Hematopoietic multipotent progenitor cell treated with erythropoietin and hydrocortisone succinate and interleukin-3 and kit ligand, for 17 days (in vitro differentiated cells): ENCODE results near the gene LGMN.

Experiments
- DNase-seq: peaks from one replicate; pipeline ENCODE4 v3.0.0-alpha.2; 2015; ENCODE audit warnings: low spot score

LGMN gene

DNA sequence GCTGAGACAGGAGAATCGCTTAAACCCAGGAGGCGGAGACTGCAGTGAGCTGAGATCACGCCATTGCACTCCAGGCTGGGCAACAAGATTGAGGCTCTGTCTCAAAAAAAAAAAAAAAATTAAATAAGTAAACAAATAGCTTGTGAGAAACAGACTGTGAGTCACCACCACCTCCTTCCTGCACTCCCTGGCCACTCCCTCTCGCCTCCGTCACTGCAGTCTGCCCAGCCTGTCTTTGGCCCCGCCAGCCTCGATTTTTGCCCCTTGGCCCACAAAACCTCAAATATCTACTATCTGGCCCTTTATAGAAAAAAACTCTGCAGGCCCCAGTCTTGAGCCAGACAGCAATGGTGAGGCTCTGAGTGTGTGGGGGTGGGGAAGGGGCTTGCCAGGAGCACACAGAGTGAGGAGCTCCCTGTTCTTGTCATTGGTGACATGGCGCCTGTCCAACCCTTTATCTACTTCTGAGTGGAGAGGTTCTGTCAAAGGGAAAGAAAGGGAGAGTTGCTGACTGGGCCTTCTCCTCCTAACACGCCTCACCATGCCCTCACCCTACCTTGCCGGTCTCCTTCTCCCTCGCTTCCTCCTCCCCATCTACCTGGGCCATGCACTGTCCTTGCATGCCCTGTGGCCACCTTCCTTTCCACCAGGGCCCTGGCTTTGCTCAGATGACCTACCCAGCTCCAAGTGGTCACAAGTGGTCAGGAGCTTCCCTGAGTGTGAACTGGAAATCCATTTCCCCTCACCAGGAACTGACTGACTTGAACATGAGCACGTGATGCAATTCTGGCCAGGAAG is 22.1 kb downstream of the LGMN start:
- peak; percentile 54 for DNase-seq

DNA sequence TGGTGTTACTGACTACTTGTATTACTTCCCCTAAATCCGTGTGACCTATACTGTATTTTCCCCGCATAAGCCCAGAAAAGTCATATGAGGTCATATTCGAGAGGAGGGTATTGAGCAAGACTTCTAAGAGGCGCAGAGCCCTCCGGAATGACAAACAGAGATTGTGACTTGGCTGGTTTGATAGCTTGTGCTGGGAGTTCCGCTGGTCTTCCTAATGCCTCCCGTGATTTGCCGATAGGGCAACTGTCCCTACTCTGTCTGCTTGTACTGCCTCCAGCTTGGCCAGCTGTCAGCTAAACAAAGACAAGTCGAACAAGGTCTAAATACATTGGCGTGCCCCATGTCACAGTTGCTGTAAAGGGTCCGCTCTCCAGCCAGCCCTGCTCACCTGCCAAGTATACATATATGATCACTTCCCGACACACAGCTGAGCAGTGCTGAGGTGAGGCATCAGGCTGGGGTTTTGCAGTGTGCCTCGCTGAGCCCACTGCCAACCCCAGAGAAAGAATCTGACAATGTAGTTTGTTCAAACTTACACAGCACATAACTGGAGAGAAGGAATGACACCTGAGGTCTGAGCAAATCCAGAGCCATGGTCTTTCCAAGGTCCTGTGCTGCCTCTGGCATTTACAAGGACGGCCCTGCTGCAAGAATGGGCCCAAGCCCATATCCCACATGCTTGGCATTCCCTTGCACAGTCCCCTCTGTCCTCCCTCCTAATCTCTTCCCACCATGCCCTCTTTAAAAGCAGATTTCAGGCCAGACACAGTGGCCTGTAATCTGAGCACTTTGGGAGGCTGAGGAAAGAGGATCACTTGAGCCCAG is 23.7 kb downstream of the LGMN start:
- DNase-seq: no peak

DNA sequence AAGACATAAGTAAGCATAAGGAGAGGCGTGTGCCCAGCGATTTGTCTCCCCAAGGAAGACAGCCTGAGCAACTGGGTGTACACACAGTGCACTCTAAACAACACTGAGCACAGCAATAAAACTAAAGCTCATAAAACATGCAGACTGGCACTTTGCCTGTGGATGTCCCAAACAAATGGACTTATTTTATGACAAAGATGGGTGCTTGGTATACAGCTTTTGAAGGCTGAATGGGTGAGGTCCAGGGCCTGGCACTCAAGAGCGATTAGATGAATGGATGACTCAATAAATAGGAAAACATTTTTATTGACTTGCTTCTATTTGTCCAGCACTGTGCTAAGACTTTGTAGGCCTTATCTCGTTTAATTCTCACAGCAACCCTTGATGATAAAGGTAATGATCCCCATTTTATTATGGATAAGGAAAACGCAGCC is 28.5 kb downstream of the LGMN start:
- DNase-seq: no peak

DNA sequence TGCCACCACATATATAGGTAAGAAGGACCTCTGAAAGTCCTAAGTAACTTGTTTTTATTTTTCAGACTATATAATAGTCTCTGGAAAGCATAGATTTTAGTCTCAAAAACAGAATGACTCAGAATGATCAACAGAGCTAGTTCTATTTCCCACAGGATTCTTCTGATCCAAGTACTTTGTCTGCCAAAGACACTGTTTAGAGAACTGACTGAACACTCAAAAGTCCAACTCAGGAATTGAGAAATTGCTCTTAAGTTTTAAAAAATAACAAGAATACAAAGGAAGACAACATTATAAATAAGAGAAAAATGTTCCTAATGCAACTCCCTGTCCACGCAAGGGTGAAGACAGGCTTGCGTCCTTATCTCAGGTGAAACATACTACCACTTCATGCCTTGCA is 29.0 kb downstream of the LGMN start:
- no peak for DNase-seq

DNA sequence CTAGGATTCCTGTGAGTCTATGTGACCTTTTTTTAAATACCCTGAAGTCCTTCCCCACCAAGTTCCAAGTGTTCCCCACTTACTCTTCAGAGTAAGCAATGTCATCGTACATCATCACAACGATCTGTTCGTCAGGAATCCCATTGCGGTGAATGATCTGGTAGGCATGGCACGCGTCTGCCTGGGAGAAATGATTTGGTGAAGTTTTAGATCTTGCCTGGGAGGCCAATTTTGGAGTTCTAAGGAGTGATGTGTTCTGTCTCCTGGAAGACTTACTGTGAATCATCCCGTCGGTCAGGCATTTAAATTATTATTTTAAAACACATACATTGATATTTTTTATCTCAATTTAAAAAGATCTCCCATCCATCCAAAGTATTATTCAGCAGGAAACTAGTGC is 29.8 kb downstream of the LGMN start:
- no peak for DNase-seq

DNA sequence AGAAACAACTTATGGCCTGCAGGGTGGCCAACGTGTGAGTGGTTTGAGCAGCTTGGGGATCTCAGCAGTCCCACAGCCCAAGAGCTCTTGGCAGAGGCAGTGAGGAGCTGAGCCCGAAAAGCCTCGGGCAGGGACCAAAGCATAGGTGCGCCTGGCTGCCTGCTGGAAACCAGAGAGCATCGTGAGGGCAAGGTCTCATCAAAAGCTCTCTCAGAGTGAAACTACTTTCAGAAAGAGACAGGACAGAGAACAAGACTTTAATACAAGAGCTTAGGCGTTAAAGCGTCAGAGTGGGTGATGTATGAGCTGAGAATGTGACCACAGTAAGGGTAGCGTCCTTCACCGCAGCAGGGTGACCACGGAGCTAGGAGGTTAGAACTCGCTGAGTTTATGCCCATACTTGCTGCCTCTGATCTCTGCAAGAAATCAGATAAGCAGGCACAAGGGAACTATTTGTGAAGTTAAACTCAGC is 30.8 kb downstream of the LGMN start:
- no peak for DNase-seq

DNA sequence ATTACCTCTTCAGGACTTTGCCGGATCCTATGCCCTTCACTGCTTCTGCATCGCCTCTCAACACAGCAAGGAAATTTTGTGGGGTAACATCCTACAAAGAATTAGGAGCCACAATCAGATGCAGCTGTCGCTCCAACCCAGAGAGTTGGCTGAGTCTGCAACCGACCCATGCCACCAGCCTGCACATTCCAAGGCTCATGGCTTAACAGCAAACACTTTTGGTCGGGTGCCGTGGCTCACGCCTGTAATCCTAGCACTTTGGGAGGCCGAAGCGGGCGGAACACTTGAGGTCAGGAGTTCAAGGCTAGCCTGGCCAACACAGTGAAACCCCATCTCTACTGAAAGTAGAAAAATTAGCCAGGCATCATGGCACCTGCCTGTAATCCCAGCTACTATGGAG is 32.3 kb downstream of the LGMN start:
- no peak for DNase-seq

DNA sequence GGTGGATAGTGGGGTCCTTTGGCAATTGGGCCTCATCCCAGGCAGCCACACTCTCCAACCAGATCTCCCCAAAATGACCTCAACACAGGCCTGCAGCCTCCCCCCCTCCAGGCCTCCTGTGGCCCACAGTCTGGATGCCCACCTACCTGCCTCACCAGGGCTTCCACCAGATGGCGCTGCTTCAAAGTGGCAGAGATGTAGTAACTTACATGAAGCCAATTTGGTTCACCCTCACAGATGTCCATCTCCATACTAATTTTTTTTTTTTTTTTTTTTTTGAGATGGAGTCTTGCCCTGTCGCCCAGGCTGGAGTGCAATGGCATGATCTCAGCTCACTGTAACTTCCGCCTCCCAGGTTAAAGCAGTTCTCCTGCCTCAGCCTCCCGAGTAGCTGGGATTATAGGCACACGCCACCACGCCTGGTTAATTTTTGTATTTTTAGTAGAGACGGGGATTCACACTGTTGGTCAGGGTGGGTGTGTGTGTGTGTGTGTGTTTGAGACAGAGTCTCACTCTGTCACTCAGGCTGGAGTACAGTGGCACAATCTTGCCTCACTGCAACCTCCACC is 33.6 kb downstream of the LGMN start:
- DNase-seq: peak; percentile 78

DNA sequence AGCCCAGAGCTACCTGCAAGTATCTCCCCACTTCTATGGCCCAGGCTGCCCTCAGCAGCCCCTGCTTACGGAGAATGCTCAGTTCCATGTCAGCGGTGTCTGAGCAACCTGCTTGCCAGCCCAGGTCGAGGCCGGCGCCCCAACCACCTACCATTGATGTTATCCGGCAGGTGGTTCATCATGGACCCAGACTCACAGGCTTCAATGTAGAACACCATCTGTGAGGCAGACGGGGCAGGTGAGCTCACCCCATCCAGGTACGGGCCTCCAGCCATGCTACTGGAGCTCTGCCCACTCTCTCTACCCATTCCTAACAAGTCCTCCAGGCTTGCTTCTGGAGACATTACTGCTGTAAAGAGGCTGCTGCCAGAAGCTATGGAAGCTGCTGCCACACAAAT is 35.8 kb downstream of the LGMN start:
- DNase-seq: no peak

DNA sequence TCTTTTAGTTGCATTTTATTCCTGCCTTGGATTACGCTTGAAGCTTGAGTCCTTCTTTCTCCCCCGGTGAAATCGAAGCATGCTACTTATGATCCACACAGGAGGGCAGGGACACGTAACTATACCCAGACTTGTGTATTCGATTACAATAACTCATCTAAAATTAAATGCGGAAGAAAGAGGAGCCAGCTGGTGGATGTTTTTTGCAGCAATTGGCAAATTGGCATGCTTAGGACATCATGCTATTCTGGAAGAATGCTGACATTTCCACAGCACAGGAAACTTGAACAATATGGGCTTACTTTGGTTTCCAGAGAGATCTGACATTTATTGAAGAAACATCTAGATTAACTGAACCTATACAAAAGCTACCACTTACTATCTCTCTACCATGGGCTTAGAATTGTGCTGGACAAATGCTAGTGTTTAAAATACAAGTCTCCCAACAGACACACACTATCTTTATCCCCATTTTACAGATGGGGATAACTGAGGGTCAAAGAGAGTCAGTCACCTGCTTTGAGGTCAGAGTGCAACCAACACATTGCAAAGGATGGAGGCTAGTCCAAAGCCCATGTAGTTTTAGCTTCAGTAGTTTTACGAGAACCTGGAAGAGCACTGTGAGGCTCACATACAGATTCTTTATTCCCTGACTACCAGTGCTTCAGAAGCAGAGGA is 36.3 kb downstream of the LGMN start:
- no peak for DNase-seq

DNA sequence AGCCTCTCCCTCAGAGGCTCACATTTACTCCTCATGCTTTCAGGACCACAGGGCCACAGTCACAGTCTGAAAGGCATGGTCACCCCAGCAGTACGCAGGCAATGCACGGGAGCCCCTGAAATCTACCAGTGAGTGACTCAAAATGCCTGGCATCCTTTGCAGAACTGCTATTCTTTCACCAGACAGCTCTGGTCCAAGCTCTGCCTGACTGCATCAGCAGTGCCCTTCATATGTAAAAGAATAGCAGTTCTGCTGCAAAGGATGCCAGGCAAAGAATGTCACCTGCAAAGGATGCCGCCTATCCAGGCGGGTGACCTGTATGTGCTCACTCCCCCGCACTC is 38.5 kb downstream of the LGMN start:
- no peak for DNase-seq

DNA sequence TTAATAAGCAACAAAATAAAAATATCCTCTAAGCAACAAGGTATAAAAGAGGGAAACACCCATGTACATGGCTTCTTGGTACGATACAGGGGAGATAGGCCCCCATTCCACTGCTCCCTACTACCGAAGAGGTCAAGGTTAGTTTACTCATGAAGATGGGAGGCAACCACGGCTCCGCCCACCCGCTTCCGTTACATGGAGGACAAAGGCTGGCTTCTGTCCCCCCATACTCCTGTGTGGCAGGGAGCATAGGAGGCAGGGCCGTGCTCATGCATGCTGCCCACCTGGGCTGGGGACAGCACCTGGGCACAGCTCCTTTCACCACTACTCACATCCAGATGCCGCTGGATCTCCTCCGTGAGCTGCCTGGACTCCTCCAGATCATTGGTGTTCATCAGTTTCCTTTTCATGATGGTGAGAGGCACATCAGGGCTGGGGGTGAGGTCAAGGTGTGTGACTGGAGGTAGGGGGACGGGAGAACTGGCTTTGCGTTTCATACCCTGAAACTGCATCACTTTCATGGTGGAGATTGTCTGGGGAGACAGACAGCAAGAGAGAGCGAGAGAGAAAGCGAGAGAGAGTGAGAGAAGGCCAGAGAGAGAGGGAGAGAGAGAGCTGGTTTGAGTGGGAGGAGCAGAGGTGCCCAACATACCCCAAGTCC is 39.0 kb downstream of the LGMN start:
- DNase-seq: no peak

DNA sequence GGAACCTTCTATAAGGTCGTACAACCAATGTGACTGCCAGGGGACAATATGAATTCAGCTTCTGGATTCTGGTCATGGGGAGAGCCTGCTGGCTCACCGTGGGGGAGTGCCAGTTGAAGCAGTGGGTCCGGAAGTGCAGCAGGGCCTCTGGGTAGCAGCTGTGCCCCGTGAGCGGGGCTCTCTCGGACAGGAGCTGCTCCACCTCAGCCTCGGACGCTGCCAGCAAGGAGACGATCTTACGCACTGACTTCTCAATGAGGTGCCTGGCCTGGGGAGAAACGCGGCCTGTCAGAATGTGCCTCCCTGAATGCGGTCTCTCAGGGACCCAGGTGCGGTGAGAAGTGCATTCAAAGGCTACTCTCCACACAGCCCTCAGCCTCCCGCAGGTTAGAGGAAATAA is 42.0 kb downstream of the LGMN start:
- no peak for DNase-seq

DNA sequence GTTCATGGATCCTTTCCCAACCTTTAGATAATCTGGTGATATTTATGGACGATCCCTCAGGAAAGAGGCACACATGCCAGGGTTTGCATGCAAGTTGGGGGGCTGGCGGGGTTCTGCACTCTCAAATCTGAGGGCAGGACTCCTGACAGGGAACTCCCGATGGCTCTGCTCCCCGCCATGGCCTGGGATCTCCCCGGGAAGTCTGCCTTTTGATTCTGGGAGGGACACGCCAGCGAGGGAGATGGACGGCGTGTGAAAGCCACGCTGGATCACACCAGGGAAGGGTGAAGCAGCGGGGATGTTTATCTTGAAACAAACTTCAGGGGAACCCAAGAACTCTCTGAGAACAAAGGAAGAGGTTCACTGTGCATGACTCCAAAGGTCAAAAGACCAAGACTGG is 43.6 kb downstream of the LGMN start:
- no peak for DNase-seq

DNA sequence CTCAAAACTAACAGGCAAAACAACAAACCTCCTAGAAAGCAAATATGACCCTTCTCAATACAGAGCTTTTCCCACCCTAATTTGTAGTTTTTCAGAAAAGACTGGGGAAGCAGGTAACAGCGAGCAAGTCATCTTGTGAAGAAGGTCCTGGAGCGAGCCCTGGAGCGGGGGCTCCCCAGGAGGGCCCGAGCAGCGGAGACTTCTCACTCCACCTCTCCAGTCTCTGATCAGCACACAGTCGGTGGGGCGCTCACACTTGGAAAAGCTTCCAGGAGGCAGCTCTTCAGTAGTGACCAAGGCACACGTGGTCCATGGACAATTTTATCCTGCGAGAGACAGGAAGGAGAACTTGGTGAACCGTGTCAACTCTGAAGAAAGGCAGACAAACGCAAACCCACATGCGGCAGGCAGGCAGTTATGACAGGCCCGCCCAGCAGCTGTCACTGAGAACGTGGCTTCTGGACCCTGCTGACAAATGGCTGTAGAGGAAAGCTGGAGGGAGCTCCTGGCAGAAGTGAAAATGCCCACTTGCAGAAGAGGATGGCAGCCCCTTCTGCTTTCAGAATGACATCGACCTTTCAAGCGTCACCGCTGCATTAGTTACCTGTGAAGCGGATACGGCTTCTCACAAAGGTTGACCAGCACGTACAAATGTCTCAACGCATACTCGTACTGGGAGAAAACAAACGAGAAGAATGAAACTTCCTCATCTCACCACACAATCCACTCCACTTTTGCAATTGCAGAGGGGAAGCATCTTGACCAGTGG is 44.2 kb downstream of the LGMN start:
- no peak for DNase-seq

DNA sequence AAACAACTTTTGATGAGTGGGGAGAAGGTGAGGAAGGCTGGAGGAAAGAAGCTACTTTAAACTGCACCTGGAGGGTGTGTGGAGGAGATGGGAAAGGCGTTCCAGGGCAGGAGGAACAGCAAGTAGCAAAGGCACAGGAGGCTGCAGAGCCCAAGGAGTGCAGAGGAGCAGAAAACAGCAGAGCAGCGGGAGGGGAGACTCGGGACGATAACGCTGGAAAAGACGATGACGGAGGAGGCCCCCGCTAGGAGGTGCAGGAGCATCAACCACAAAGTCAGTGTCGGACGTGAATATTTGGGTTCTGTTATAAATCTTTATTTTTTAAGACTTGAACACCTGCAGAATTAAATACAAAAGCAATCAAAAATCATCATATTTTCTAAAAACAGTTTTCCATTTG is 44.9 kb downstream of the LGMN start:
- no peak for DNase-seq

DNA sequence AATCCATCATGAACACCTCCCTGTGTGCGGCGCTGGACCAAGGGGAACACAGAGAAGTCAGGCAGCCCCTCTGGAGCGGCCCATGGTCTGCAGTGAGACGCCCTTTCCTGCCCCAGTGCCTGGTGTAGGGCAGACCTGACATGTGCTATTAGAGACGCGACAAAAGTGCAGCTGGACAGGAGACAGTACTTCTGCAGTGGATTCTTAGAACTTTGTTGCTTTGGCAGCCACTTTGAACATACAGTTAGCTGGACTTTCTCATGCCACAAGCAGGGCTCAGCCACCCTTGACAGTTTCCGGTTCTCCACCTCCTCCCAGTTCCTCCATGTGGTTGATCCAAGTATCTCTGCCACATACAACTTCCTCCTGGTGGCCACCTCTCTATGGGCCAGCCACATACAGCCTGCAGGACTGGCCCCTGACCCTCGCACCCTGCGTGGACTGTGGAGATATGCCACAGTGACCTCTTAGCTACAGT is 45.9 kb downstream of the LGMN start:
- no peak for DNase-seq

DNA sequence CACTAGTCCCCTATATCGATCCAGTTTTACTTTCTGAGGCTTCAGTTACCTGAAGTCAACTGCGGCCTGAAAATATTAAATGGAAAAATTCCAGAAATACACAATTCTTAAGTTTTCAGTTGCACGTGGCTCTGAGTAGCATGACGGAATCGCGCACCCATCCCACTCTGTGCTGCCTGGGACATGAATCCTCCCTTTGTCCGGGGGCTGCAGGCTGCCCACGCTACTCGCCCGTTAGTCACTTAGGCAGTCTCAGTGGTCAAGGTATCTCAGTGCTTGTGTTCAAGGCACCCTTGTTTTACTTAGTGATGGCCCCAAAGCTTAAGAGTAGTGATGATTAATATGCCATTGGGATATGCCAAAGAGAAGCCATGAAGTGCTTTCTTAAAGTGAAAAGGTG is 46.6 kb downstream of the LGMN start:
- DNase-seq: no peak

DNA sequence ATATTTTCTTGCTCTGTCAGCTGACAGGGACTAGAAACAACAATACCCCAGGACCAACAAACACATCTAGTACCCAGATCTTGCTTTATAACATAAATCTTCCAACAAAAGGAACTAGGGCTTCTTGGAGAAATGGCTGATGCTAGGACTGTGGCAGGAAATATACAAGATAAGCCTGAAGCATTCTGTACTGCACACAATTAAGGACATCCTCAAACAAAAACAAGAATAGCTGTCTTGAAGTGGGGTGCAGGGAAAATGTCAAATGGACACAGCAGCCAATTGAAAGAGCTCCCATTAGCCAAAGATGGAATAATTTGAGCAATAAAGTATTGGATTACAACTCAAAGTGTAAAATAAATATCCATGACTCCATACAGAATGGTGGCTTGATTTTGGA is 50.0 kb downstream of the LGMN start:
- no peak for DNase-seq

DNA sequence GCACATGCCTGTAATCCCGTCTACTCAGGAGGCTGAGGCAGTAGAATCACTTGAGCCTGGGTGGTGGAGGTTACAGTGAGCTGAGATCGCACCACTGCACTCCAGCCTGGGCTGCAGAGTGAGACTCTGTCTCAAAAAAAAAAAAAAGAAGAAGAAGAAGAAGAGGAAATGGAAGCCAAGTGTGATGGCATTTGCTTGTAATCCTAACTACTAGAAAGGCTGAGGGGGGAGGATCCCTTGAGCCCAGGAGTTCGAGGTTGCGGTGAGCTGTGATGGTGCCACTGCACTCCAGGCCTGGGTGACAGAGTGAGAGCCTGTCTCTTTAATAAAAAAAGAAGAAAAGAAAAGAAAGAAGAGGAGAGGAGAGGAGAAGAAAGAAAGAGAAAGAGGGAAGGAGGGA is 52.1 kb downstream of the LGMN start:
- no peak for DNase-seq

DNA sequence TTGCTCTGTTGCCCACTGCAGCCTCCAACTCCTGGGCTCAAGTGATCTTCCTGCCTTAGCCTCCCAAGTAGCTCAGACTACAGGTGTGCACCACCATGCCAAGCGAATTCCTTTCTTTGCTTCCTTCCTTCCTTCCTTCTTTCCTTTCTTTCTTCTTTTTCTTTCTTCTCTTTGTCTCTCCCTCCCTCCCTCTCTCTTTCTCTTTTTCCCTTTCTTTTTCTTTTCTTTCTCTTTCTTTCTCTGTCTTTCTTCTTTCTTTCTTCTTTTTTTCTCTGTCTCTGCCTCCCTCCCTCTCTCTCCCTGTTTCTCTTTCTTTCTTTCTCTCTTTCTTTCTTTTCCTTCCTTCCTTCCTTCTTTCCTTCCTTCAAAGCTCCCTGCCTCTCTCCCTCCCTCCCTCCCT is 52.9 kb downstream of the LGMN start:
- no peak for DNase-seq
